H1 (cell line): ENCODE results near the gene TMA7.

Experiments used
- CHD1 ChIP-seq: IDR thresholded peaks from 2 replicates; pipeline ENCODE4 v1.6.1; 2012; ENCODE audit warnings: low read depth, low read length, improper control_type of control experiment
- CTCF ChIP-seq, 3 experiments: IDR thresholded peaks; 1 replicate in 2 of 3; 2 replicates in 1 of 3; pipeline versions ENCODE4 v1.5.1 to v1.6.1; 2011; ENCODE audit warnings: low read length in 3 of 3, mild to moderate bottlenecking in 3 of 3, inconsistent platforms in 2 of 3, low read depth in 1 of 3, moderate library complexity in 1 of 3; ENCODE audit not compliant: insufficient read depth in 1 of 3; ENCODE audit errors: control extremely low read depth in 1 of 3
- EP300 ChIP-seq, 2 experiments: IDR thresholded peaks; 1 replicate in 1 of 2; 2 replicates in 1 of 2; pipeline ENCODE4 v1.6.1; 2011 to 2012; ENCODE audit warnings: low read depth in 2 of 2, low read length in 2 of 2, mild to moderate bottlenecking in 2 of 2, borderline replicate concordance in 1 of 2, inconsistent platforms in 1 of 2, moderate library complexity in 1 of 2
- KDM1A ChIP-seq: fragments of 200-600, 300-600 bp; sonication (generic); IDR thresholded peaks from 2 replicates; pipeline ENCODE4 v1.7.1; 2016; ENCODE audit warnings: mild to moderate bottlenecking, low read length, borderline replicate concordance
- KDM5A ChIP-seq: fragments of 200-600 bp; IDR thresholded peaks from 2 replicates; pipeline ENCODE4 v1.7.1; 2012; ENCODE audit warnings: mild to moderate bottlenecking, low read length, inconsistent platforms, mixed read lengths
- RFX5 ChIP-seq: IDR thresholded peaks from 2 replicates; pipeline ENCODE4 v1.6.1; 2011; ENCODE audit warnings: low read depth, low read length, improper control_type of control experiment, borderline replicate concordance
- RXRA ChIP-seq: IDR thresholded peaks from 2 replicates; pipeline ENCODE4 v1.6.1; 2011; ENCODE audit warnings: low read depth, mild to moderate bottlenecking, low read length, moderate library complexity; ENCODE audit not compliant: insufficient read depth
- SP1 ChIP-seq: IDR thresholded peaks from 2 replicates; pipeline ENCODE4 v1.6.1; 2011; ENCODE audit warnings: low read depth, low read length
- TBP ChIP-seq: IDR thresholded peaks from 2 replicates; pipeline ENCODE4 v1.6.1; 2011; ENCODE audit warnings: low read depth, low read length, improper control_type of control experiment
- TF ChIP-seq, protein P1 (sequence below): IDR thresholded peaks from 2 replicates; pipeline ENCODE4 v1.6.1; 2011; ENCODE audit warnings: low read length, improper control_type of control experiment

DNA sequence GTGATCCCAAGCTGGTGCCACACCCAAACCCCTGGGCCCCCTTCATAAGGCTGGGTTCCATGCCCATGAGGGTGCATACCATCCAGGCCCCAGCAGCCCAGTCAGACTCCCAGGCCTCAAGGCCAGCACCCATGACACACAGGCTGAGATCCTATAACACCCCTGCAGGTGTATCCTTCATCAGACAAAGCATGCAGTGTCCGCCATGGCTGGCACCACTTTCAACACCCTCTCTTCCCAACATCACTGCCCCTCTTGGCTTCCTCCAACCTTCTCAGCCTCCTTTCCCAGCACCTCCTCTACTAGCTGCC is 3.6 kb upstream of the TMA7 start:
- TF ChIP-seq KDM5A = no peak
- no peak for TF ChIP-seq CTCF (IDR thresholded peaks at IDR 0.05; ENCODE audit: control extremely low read depth in 1 of 3, insufficient read depth in 1 of 3, low read depth in 1 of 3, low read length in 3 of 3)
- no peak for TF ChIP-seq RXRA
- TF ChIP-seq KDM1A = no peak
- no peak for TF ChIP-seq CHD1
- no peak for TF ChIP-seq SP1
- TF ChIP-seq TBP = no peak
- TF ChIP-seq RFX5 = no peak
- TF ChIP-seq EP300 (IDR thresholded peaks at IDR 0.05; ENCODE audit: borderline replicate concordance in 1 of 2, low read depth in 2 of 2, low read length in 2 of 2) = no peak
- TF ChIP-seq, protein P1, sequence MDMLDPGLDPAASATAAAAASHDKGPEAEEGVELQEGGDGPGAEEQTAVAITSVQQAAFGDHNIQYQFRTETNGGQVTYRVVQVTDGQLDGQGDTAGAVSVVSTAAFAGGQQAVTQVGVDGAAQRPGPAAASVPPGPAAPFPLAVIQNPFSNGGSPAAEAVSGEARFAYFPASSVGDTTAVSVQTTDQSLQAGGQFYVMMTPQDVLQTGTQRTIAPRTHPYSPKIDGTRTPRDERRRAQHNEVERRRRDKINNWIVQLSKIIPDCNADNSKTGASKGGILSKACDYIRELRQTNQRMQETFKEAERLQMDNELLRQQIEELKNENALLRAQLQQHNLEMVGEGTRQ = no peak
